ENCODE results near the gene MICU2. TPM values are rescaled to one million over a fixed set of nuclear protein-coding genes. Genes with fewer than 3 reads are reported as not detected.

MICU2 gene
- total RNA-seq: 61.0 and 71.3 TPM in 2 replicates

GRCh38 chr13:21603531-21604448 is at the start of gene MICU2:
Gene MICU2, minus strand, starts transcription at chr13:21604170. Its CDS starts 22 bp downstream, at chr13:21604148.

GRCh38 chr13:21458813-21459701 is 144.9 kb downstream of the MICU2 start, which contains the start of gene ZDHHC20:
Gene ZDHHC20, minus strand, starts transcription at chr13:21459303. Its CDS starts 132 bp downstream, at chr13:21459171.

Other genes starting within 250 kb of the MICU2 start
- 126 and 154 TPM in 2 replicates for gene ZDHHC20, start 144.9 kb downstream of the MICU2 start, total RNA-seq
- gene FGF9, start 66.9 kb upstream of the MICU2 start, total RNA-seq: under 0.01 TPM in 1 of 2 replicates, not detected in the other